Ishikawa (cell line): ENCODE results near the gene IDH3B.

Experiments
- CEBPB ChIP-seq: IDR thresholded peaks from 2 replicates; pipeline ENCODE4 v1.6.1; 2012
- CREB1 ChIP-seq: IDR thresholded peaks from 2 replicates; pipeline ENCODE4 v1.6.1; 2012; ENCODE audit warnings: low read depth
- EGR1 ChIP-seq: IDR thresholded peaks from 2 replicates; pipeline ENCODE4 v1.6.1; 2012
- EP300 ChIP-seq: IDR thresholded peaks from 2 replicates; pipeline ENCODE4 v1.6.1; 2012; ENCODE audit warnings: borderline replicate concordance
- FOXM1 ChIP-seq: IDR thresholded peaks from 2 replicates; pipeline ENCODE4 v1.6.1; 2012; ENCODE audit warnings: low read depth, borderline replicate concordance
- MAX ChIP-seq: IDR thresholded peaks from 2 replicates; pipeline ENCODE4 v1.6.1; 2012
- NFIC ChIP-seq: IDR thresholded peaks from 2 replicates; pipeline ENCODE4 v1.6.1; 2012
- RAD21 ChIP-seq: IDR thresholded peaks from 2 replicates; pipeline ENCODE4 v1.6.1; 2012; ENCODE audit warnings: low read depth
- TAF1 ChIP-seq: IDR thresholded peaks from 2 replicates; pipeline ENCODE4 v1.6.1; 2012; ENCODE audit warnings: low read depth, mild to moderate bottlenecking
- TCF12 ChIP-seq: IDR thresholded peaks from 2 replicates; pipeline ENCODE4 v1.6.1; 2012; ENCODE audit warnings: low read depth
- TEAD4 ChIP-seq: IDR thresholded peaks from 2 replicates; pipeline ENCODE4 v1.6.1; 2012
- USF1 ChIP-seq: IDR thresholded peaks from 2 replicates; pipeline ENCODE4 v1.6.1; 2012
- YY1 ChIP-seq: IDR thresholded peaks from 2 replicates; pipeline ENCODE4 v1.6.1; 2012; ENCODE audit warnings: low read depth
- ZBTB7A ChIP-seq: IDR thresholded peaks from 2 replicates; pipeline ENCODE4 v1.6.1; 2012; ENCODE audit warnings: low read depth
- TF ChIP-seq, protein P1 (sequence below): IDR thresholded peaks from 2 replicates; pipeline ENCODE4 v1.6.1; 2012; ENCODE audit warnings: low read depth, mild to moderate bottlenecking

IDH3B gene

DNA sequence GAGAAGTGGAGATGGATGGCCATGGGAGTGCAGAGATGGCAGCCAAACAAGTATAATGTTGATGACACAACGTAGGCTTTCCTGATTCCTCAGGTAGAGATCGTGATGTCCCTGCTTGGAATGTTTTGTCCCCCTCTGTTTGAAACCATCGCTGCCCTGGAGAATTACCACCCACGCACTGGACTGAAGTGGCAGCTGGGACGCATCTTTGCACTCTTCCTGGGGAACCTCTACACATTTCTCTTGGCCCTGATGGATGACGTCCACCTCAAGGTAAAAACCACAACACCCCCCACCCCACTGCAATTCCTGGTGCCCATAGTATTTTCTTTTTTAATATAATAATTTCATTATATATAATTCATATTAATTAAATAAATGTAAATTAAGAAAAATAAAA lies 53.7 kb downstream of the IDH3B start:
- TF ChIP-seq YY1 (no peak), EGR1 (no peak), NFIC (no peak), EP300 (no peak), MAX (no peak), CEBPB (no peak), FOXM1 (no peak), TCF12 (no peak), USF1 (no peak), TEAD4 (no peak), RAD21 (no peak), ZBTB7A (no peak), CREB1 (no peak), TAF1 (no peak)
- TF ChIP-seq, protein P1, sequence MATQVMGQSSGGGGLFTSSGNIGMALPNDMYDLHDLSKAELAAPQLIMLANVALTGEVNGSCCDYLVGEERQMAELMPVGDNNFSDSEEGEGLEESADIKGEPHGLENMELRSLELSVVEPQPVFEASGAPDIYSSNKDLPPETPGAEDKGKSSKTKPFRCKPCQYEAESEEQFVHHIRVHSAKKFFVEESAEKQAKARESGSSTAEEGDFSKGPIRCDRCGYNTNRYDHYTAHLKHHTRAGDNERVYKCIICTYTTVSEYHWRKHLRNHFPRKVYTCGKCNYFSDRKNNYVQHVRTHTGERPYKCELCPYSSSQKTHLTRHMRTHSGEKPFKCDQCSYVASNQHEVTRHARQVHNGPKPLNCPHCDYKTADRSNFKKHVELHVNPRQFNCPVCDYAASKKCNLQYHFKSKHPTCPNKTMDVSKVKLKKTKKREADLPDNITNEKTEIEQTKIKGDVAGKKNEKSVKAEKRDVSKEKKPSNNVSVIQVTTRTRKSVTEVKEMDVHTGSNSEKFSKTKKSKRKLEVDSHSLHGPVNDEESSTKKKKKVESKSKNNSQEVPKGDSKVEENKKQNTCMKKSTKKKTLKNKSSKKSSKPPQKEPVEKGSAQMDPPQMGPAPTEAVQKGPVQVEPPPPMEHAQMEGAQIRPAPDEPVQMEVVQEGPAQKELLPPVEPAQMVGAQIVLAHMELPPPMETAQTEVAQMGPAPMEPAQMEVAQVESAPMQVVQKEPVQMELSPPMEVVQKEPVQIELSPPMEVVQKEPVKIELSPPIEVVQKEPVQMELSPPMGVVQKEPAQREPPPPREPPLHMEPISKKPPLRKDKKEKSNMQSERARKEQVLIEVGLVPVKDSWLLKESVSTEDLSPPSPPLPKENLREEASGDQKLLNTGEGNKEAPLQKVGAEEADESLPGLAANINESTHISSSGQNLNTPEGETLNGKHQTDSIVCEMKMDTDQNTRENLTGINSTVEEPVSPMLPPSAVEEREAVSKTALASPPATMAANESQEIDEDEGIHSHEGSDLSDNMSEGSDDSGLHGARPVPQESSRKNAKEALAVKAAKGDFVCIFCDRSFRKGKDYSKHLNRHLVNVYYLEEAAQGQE, result no peak
